ENCODE data around the gene GGA3.
A peak's percentile ranks its signal among the peaks of the same experiment; 100 is the strongest.
"Not testable (repeated sequence)": the region's sequence is repeated elsewhere in the genome, so short reads cannot be mapped to it uniquely, and the experiment has no call there.

GGA3 gene

GRCh38 chr17:75261336-75262111 is at the start of gene GGA3, which contains the start of gene MRPS7:
GGA3 (minus strand) TSS chr17:75261606; CDS start chr17:75261587, 19 bp downstream.
MRPS7 (plus strand) TSS chr17:75261879; CDS start chr17:75261901, 22 bp downstream.
- DNase-seq (ENCODE audit: low spot score): peak; percentile 92

DNA sequence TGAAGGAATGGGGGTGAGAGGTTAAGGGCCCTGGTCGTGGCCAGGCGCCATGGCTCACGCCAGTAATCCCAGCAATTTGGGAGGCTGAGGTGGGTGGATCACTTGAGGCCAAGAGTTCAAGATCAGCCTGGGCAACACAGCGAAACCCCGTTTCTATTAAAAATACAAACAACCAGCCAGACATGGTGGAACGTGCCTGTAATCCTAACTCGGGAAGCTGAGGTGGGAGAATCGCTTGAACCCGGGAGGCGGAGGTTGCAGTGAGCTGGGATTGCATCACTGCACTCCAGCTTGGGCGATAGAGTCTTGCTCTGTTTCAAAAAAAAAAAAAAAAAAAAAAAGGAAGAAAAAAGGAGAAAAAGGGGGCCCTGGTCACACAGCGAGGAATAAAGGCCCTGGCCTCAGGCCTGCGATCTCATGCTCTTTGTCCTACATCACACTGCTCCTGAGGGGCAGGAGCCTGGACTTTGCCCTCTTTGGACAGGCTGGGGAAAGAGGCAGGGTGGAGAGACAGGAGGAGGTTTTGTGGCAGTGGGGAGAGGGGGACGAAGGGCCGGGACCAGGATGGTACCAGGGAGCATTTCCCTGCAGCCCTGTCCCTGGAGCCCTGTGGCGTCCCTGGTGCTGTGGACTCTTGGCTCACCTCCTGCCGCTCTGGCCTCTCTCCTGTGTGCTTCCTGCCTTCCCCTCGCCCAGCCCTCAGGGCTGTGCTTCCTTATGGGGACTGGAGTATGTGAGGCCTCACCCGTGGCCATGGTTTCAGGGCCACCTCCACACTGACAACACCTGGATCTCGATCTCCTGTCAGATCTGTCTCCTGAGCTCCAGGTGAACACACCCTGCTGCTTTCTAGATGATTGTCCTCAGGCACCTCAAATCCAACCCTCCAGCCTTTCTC is 47.6 kb upstream of the GGA3 start:
- no peak for DNase-seq (ENCODE audit: low spot score)

DNA sequence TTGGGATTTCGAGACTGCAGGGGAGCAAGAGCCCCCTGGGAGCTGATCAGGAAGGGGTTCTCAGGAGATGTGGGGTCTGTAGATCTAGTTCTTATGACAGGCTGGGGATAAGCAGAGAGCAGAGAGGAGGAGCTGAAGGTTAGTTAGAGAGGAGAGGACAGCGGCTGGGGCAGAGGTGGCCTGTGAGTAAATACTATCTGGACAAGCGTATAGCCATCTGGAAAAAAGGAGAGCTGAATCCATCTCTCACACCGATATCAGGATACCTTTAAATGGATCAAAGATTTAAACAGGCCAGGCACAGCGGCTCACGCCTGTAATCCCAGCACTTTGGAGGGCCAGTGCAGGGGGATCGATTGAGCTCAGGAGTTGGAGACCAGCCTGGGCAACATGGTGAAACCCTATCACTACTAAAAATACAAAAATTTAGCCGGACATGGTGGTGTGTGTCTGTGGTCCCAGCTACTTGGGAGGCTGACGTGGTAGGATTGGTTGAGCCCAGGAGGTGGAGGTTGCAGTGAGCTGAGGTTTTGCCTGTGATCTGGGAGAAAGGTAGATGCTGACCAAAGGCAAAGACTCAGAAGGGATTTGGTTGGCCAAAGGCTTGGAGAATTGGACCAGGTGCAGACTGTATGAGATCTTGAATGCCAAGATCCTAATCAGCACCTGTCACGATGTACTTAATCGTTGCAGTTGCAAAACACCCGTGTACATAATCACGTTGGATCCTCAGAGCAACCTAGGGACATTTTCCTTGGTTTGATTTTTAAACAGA is 46.7 kb upstream of the GGA3 start:
- DNase-seq (ENCODE audit: low spot score): no peak

DNA sequence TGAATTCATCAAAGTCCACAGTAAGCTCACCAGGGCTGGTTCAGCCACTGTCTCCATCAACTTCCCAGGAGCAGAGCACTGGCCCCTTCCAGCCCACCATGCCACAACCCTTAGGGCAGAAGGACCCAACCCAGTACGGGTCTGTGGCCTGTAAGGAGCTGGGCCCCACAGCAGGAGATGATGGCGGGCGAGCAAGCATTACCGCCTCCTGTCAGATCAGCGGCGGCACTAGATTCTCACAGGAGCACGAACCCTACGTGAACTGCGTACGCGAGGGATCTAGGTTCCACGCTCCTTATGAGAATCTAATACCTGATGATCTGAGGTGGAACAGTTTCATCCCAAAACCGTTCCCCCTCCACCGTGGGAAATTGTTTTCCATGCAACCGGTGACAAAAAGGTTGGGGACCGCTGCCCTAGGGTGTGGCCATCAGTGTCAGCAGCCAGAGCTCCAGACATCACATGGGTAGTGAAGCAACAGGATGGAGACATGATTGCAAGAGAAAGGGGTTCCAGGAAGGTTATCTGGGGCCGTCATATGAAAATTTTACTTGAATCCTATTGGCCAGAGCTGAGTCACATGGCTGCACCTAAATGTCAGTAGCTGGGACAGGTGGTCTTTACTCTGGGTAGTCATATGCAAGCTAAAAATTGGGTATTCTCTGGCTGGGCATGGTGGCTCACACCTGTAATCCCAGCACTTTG is 40.2 kb upstream of the GGA3 start:
- DNase-seq (ENCODE audit: low spot score): no peak

GRCh38 chr17:75301049-75301448 is 39.6 kb upstream of the GGA3 start:
- no peak for DNase-seq (ENCODE audit: low spot score)

DNA sequence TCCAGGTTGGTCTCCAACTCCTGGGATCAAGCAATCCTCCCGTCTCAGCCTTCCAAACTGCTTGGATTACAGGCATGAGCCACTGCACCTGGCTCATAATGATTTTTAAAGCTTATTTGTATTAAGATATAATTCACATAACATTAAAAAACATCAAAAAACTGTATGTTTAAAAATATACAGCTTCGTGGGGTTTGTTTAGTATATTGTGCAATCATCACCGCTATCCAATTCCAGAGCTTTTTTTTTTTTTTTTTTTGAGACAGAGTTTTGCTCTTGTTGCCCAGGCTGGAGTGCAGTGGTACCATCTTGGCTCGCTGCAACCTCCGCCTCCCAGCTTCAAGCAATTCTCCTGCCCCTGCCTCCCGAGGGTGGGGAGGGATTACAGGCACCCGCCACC is 38.9 kb upstream of the GGA3 start:
- DNase-seq (ENCODE audit: low spot score): no peak

DNA sequence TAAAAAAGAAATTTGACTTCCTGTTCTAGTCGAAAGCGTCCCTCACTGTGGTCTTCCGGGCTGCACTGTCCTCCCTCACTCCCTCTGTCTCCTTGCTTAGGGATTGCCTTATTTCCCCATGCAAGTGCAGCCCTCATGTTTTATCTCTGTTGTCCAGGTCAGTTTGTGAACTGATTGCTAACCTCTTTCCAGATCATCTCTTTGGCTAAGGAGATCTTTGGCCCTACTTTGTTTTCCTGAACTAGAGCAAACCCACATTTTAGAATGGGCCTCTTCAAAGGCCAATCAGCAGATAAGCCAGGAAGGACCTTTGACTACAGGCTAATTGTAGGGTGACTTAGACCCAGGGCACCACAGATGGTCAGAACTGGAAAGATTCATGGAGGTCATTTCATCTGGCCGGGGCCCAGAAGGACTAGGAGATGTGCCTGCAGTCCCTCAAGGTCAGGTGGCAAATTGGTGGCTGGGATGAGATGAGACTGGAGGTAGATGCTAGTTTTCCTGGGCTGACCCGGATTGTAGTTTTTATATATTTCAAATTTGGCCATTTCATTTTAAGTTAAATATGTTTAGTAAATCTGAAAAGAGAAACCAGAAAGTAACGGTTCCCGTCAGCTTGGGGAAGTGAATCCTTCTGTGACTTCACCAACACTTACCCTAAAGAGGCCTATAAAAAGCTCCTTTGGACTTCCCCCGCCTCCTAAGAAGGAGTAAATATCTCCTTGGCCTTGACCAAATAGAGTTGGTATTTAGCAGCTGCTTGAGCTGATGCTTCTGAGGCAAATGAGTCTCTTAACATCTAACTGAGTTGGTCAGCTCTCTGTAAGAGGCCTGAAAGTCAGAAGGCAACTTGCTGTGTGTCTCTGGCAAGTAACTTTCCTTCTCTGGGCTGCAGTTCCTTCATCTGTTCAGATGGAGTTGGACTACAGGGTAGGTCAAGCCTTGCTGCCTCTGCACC is 34.1 kb upstream of the GGA3 start:
- peak; percentile 60 for DNase-seq (ENCODE audit: low spot score)

DNA sequence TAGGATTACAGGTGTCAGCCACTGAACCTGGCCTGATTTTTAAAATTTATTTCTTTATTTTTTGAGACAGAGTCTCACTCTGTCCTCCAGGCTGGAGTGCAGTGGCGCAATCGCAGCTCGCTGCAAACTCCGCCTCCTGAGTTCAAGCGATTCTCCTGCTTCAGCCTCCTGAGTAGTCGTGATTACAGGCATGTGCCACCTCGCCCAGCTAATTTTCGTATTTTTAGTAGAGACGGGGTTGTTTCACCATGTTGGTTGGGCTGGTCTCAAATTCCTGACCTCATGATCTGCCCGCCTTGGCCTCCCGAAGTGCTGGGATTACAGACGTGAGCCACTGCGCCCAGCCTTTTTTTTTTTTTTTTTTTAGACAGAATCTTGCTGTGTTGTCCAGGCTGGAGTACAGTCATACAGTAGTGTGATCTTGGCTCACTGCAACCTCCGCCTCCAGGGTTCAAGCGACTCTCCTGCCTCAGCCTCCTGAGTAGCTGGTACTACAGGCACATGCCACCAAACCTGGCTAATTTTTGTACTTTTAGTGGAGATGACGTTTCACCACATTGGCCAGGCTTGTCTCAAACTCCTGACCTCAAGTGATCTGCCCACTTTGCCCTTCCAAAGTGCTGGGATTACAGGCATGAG is 31.5 kb upstream of the GGA3 start:
- DNase-seq (ENCODE audit: low spot score): not testable (repeated sequence)

GRCh38 chr17:75289832-75290337 is 28.5 kb upstream of the GGA3 start:
- peak; percentile 70 for DNase-seq (ENCODE audit: low spot score)

- DNase-seq (ENCODE audit: low spot score): peak; percentile 99
These were observed 27.9 kb upstream of the GGA3 start, which contains the start of gene SLC25A19 for GRCh38 chr17:75289115-75289831. SLC25A19 (minus strand) TSS chr17:75289433; CDS start chr17:75286764, 2,669 bp downstream.

DNA sequence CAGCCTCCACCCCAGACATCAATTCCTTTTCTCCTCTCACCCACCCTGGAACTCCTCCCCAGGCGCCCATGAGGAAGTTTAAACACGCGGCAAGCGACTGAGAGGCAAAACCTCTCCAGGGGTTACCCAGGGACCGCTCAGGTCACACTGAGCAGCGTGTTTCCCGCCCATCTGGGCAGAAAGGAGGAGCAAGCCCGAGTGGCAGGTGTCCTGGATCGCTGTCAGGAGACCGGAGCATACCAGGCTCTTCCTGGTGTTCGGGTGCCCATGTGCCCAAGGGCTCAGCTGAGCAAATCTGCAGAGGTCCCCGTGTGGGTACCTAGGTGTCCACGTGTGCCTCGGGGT is 27.3 kb upstream of the GGA3 start:
- DNase-seq (ENCODE audit: low spot score): no peak

- DNase-seq (ENCODE audit: low spot score): no peak
These were observed 27.0 kb upstream of the GGA3 start for GRCh38 chr17:75288359-75288758.

- DNase-seq (ENCODE audit: low spot score): no peak
These were observed 25.8 kb upstream of the GGA3 start for GRCh38 chr17:75287221-75287620.

DNA sequence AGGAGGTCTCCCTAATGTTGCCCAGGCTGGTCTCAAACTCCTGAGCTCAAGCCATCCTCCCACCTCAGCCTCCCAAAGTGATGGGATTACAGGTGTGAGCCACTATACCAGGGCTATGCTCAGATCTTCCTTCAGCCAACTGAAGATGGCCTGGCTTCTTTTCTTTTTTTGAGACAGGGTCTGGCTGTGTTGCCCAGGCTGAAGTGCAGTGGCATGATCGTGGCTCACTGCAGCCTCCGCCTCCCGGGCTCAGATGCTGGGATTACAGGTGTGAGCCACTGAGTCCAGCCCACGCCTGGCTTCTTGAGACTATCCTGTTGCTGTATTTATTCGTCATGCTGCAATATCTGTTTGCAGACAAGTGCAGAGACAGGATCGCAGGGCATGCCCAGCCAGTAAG is 23.7 kb upstream of the GGA3 start:
- no peak for DNase-seq (ENCODE audit: low spot score)

- DNase-seq (ENCODE audit: low spot score): not testable (repeated sequence)
These were observed 18.8 kb upstream of the GGA3 start for GRCh38 chr17:75280189-75280588.

DNA sequence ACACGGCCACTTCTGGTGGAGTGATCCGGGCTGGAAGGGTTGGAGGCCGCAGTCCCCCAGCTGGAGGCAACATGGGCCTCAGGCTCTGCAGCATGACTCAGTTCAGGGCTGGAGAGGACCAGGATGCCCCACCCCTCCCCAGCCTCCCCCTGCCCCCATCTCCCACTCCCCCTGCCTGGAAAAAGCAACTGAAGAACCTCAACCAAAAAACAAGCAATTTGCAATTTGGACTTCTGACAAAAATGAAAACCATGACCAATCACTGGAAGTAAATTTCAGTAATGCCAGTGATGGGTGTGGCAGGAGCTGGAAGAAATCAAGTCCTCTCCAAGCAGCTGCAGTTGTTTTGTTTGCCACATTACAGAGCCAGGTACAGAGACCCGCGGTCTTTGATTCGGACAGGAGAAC is 16.3 kb upstream of the GGA3 start:
- no peak for DNase-seq (ENCODE audit: low spot score)

- no peak for DNase-seq (ENCODE audit: low spot score)
These were observed 12.7 kb upstream of the GGA3 start for GRCh38 chr17:75273977-75274708.

DNA sequence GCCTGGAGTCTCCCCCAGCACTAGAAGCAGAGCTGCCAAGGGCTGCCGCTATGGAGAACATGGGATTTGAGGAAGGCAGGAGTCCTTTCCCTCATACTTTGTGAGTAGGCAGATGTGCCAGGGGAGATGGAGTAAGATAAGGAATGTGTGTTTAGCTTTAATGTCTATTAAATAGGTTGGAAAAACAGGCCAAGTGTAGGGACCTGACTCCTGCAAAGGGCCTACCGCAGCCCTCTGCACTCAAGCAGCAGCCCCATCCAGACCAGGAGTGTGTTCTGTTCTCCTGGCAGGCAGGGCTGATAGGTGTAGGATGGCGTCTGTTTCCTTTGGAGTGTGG is 11.4 kb upstream of the GGA3 start:
- no peak for DNase-seq (ENCODE audit: low spot score)

Data from globus pallidus (tissue), 1 donor.